ENCODE data around the gene EHMT2. TPM values are rescaled to one million over a fixed set of nuclear protein-coding genes. Genes with fewer than 3 reads are reported as not detected.

Gene EHMT2
- total and polyA plus RNA-seq, 2 of the 13 experiments (the other 11 are each of a cell fraction or from before 2014, with no cell fraction given): 55.2 to 69.2 TPM

DNA sequence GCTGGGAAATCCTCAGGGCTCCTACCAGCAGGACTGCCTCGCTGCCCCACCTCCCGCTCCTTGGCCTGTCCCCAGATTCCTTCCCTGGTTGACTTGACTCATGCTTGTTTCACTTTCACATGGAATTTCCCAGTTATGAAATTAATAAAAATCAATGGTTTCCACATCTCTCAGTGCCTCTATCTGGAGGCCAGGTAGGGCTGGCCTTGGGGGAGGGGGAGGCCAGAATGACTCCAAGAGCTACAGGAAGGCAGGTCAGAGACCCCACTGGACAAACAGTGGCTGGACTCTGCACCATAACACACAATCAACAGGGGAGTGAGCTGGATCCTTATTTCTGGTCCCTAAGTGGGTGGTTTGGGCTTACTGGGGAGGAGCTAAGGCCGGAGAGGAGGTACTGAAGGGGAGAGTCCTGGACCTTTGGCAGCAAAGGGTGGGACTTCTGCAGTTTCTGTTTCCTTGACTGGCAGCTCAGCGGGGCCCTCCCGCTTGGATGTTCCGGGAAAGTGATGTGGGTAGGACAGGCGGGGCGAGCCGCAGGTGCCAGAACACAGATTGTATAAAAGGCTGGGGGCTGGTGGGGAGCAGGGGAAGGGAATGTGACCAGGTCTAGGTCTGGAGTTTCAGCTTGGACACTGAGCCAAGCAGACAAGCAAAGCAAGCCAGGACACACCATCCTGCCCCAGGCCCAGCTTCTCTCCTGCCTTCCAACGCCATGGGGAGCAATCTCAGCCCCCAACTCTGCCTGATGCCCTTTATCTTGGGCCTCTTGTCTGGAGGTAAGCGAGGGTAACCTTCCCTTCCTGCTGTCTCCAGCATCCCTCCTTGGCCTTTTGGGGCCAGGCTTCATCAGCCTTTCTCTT is 48.2 kb upstream of the EHMT2 start, which contains the start of gene CFB (continued):
- TF ChIP-seq DPF2 (CRISPR knock-in tag; IDR thresholded peaks at IDR 0.05; ENCODE audit: borderline replicate concordance, low read depth) (peak; percentile 76), ZSCAN21 (CRISPR knock-in tag; IDR thresholded peaks at IDR 0.05; ENCODE audit: borderline replicate concordance) (peak; percentile 95), NFIC (IDR thresholded peaks at IDR 0.05; ENCODE audit: low read length) (peak; percentile 87), LCORL (IDR thresholded peaks at IDR 0.05) (peak; percentile 60; the same call in 1 of the 2 replicates), LCORL (CRISPR knock-in tag; IDR thresholded peaks at IDR 0.05) (peak; percentile 94), SP4 (CRISPR knock-in tag; IDR thresholded peaks at IDR 0.05) (peak; percentile 94), EED (CRISPR knock-in tag; IDR thresholded peaks at IDR 0.05) (no peak; the same call in 1 of the 2 replicates), KDM5B (CRISPR knock-in tag; IDR thresholded peaks at IDR 0.05; ENCODE audit: borderline replicate concordance) (peak; percentile 87), ZNF225 (CRISPR knock-in tag; IDR thresholded peaks at IDR 0.05) (no peak; the same call in none of the 2 replicates), HDAC6 (IDR thresholded peaks at IDR 0.05; ENCODE audit: low read depth, low read length) (no peak), ZNF614 (CRISPR knock-in tag; IDR thresholded peaks at IDR 0.05; ENCODE audit: borderline replicate concordance) (peak; percentile 96), ZC3H4 (CRISPR knock-in tag; IDR thresholded peaks at IDR 0.05; ENCODE audit: borderline replicate concordance) (peak; percentile 31; the same call in 1 of the 2 replicates), ZMYM3 (CRISPR knock-in tag; IDR thresholded peaks at IDR 0.05) (peak; percentile 53; the same call in 1 of the 2 replicates), ZNF296 (CRISPR knock-in tag; conservative IDR thresholded peaks at IDR 0.05) (0 out of 2 replicates have a peak, but pooled peaks have one; percentile 11), KAT8 (CRISPR knock-in tag; IDR thresholded peaks at IDR 0.05) (peak; percentile 90), ZNF468 (CRISPR knock-in tag; IDR thresholded peaks at IDR 0.05) (peak; percentile 36; the same call in 1 of the 2 replicates), RCOR2 (CRISPR knock-in tag; IDR thresholded peaks at IDR 0.05) (peak; percentile 93), TOPORS (CRISPR knock-in tag; IDR thresholded peaks at IDR 0.05) (peak; percentile 65; the same call in 1 of the 2 replicates)
- TF ChIP-seq, protein P1, sequence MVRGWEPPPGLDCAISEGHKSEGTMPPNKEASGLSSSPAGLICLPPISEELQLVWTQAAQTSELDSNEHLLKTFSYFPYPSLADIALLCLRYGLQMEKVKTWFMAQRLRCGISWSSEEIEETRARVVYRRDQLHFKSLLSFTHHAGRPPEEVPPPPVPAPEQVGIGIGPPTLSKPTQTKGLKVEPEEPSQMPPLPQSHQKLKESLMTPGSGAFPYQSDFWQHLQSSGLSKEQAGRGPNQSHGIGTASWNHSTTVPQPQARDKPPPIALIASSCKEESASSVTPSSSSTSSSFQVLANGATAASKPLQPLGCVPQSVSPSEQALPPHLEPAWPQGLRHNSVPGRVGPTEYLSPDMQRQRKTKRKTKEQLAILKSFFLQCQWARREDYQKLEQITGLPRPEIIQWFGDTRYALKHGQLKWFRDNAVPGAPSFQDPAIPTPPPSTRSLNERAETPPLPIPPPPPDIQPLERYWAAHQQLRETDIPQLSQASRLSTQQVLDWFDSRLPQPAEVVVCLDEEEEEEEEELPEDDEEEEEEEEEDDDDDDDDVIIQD (CRISPR knock-in tag; IDR thresholded peaks at IDR 0.05; ENCODE audit: low read depth): peak; percentile 57
- TF ChIP-seq, protein P2, sequence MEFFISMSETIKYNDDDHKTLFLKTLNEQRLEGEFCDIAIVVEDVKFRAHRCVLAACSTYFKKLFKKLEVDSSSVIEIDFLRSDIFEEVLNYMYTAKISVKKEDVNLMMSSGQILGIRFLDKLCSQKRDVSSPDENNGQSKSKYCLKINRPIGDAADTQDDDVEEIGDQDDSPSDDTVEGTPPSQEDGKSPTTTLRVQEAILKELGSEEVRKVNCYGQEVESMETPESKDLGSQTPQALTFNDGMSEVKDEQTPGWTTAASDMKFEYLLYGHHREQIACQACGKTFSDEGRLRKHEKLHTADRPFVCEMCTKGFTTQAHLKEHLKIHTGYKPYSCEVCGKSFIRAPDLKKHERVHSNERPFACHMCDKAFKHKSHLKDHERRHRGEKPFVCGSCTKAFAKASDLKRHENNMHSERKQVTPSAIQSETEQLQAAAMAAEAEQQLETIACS (CRISPR knock-in tag; IDR thresholded peaks at IDR 0.05): 0 out of 2 replicates have a peak, but pooled peaks have one; percentile 32
- TF ChIP-seq, protein P3, sequence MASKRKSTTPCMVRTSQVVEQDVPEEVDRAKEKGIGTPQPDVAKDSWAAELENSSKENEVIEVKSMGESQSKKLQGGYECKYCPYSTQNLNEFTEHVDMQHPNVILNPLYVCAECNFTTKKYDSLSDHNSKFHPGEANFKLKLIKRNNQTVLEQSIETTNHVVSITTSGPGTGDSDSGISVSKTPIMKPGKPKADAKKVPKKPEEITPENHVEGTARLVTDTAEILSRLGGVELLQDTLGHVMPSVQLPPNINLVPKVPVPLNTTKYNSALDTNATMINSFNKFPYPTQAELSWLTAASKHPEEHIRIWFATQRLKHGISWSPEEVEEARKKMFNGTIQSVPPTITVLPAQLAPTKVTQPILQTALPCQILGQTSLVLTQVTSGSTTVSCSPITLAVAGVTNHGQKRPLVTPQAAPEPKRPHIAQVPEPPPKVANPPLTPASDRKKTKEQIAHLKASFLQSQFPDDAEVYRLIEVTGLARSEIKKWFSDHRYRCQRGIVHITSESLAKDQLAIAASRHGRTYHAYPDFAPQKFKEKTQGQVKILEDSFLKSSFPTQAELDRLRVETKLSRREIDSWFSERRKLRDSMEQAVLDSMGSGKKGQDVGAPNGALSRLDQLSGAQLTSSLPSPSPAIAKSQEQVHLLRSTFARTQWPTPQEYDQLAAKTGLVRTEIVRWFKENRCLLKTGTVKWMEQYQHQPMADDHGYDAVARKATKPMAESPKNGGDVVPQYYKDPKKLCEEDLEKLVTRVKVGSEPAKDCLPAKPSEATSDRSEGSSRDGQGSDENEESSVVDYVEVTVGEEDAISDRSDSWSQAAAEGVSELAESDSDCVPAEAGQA (IDR thresholded peaks at IDR 0.05; ENCODE audit: low read depth): peak; percentile 15; the same call in 1 of the 2 replicates
- TF ChIP-seq, protein P3 (CRISPR knock-in tag; IDR thresholded peaks at IDR 0.05; ENCODE audit: borderline replicate concordance): no peak

Measured in HepG2 (cell line).